ENCODE results near the gene HSPB3.

Gene HSPB3

GRCh38 chr5:54443270-54443669, 12.2 kb upstream of the HSPB3 start:
- H3K4me3 ChIP-seq (ENCODE audit: low read depth, low read length) = no peak overlapping the region
- TF ChIP-seq CTCF (IDR thresholded peaks at IDR 0.05; ENCODE audit: borderline replicate concordance, insufficient read depth, low read depth, low read length) = no peak

GRCh38 chr5:54445691-54446378, 9.7 kb upstream of the HSPB3 start:
- TF ChIP-seq CTCF (IDR thresholded peaks at IDR 0.05; ENCODE audit: borderline replicate concordance, insufficient read depth, low read depth, low read length) = no peak

GRCh38 chr5:54446379-54446732, 9.1 kb upstream of the HSPB3 start:
- TF ChIP-seq CTCF (IDR thresholded peaks at IDR 0.05; ENCODE audit: borderline replicate concordance, insufficient read depth, low read depth, low read length) = no peak
- no peak overlapping the region for H3K4me3 ChIP-seq (ENCODE audit: low read depth, low read length)

More at GRCh38 chr5:54445691-54446378, 9.7 kb upstream of the HSPB3 start:
- H3K4me3 ChIP-seq (ENCODE audit: low read depth, low read length) = no peak overlapping the region

DNA sequence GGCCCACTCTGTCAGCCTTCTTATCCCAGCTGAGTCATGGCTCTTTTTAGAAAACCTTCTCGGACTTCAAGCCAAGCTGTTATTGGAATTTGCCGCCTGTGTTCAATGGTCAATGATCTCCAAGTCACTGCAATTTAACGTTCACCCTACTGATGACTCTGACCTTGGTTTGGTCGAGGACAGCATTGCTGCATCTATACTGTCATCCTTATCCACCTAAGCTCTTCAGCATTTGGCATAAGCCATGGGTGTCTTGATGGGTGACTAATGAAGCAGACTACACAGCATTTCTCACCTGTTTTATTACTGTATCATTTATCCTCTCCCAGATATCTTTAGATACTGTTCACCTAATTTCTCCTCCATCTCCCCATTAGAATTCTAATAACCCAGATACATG, 5.6 kb upstream of the HSPB3 start:
- no peak overlapping the region for H3K4me3 ChIP-seq (ENCODE audit: low read depth, low read length)
- no peak for TF ChIP-seq CTCF (IDR thresholded peaks at IDR 0.05; ENCODE audit: borderline replicate concordance, insufficient read depth, low read depth, low read length)

DNA sequence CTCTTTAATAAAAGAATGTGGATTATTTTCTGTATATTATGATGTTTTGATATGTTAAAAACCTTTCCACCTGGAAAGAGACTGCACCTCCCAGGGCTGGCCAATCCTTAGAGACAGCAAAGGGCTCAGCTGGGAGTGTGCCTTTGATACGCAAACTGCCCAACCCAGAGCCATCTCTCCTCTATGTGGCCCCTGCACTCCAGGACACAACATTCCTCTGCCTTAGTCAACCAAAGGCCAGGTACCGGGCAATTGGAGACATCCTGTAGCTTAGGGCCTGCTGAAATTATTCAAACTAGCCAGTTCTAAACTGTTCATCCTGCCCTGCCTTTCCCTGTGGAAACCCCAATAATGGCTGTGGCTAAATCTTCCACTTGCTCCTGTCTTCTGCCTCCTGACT, 5.0 kb upstream of the HSPB3 start:
- no peak for TF ChIP-seq CTCF (IDR thresholded peaks at IDR 0.05; ENCODE audit: borderline replicate concordance, insufficient read depth, low read depth, low read length)
- H3K4me3 ChIP-seq (ENCODE audit: low read depth, low read length) = no peak overlapping the region

DNA sequence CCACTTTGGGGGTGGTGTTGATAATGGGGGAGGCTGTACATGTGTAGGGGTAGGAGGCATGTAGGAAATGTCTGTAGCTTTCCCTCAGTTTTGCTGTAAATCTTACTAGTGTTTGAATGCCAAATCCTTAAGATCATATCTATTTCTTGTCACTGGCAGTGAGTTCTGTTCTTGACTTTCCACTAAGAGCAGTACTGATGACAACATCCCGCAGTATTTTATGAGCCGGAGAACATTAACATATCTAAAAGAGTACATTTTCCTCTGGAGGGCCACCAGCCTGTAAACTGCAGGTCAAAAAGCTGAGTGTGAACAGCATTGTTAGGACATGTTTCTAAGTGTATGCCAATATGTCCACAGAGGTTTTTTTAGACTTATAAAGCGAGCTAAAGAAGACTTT, 2.5 kb upstream of the HSPB3 start:
- no peak for TF ChIP-seq CTCF (IDR thresholded peaks at IDR 0.05; ENCODE audit: borderline replicate concordance, insufficient read depth, low read depth, low read length)

DNA sequence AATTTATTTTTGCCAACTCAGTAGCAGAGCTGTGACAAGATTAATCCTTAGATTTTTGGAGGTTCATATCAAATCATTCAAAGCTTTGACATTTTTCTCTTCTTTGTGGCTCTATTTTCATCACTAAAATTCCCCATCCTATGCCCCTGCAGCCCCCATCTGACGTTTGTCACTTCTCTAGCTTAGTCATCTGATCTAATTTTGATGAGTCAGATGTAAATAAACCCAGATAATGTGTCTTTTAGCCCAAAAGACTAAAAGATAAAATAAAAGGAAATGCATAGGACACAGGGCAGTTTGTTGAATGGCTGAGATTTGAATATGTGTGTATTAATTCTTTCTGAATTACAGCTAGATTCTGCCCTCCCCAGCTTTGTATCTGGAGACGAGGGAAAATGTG, 897 bp upstream of the HSPB3 start:
- TF ChIP-seq CTCF (IDR thresholded peaks at IDR 0.05; ENCODE audit: borderline replicate concordance, insufficient read depth, low read depth, low read length) = no peak

More for the DNA sequence above, 2.5 kb upstream of the HSPB3 start:
- no peak overlapping the region for H3K4me3 ChIP-seq (ENCODE audit: low read depth, low read length)

More for the DNA sequence above, 897 bp upstream of the HSPB3 start:
- H3K4me3 ChIP-seq (ENCODE audit: low read depth, low read length) = no peak overlapping the region
